ENCODE measurements around the gene ZNF608. TPM values are rescaled to one million over a fixed set of nuclear protein-coding genes. Genes with fewer than 3 reads are reported as not detected.

The ZNF608 gene
- total RNA-seq, 1 experiment from 2014 or later, result 5.6 TPM

- ATAC-seq (no peak), DNase-seq (ENCODE audit: low read depth, low spot score) (no peak)
- Histone ChIP-seq H3K79me2 (ENCODE audit: insufficient read depth, low read length) (no peaks in the 10 kb centered on the region), H3K9ac (ENCODE audit: low read length) (no peak overlapping the region), H3K9me3 (ENCODE audit: control insufficient read depth in 1 of 2, insufficient read depth in 1 of 2, low read depth in 1 of 2, low read length in 2 of 2) (no peaks in the 10 kb centered on the region), H3K27me3 (ENCODE audit: insufficient read depth, low read length) (no peaks in the 10 kb centered on the region), H2AFZ (ENCODE audit: low read depth, low read length, poor library complexity, severe bottlenecking) (no peak overlapping the region), H4K20me1 (ENCODE audit: insufficient read depth) (no peaks in the 10 kb centered on the region), H3K27ac (ENCODE audit: low read depth, low read length) (no peak overlapping the region), H3K36me3 (ENCODE audit: control insufficient read depth in 1 of 2, insufficient read depth in 2 of 2, low read length in 2 of 2) (no peaks in the 10 kb centered on the region), H3K4me3 (replicated peaks in 1 of 2; ENCODE audit: low read depth in 1 of 2, low read length in 2 of 2) (no peak overlapping the region), H3K4me2 (ENCODE audit: low read length) (no peak overlapping the region), H3K9me2 (ENCODE audit: insufficient read depth) (no peaks in the 10 kb centered on the region), H3K4me1 (ENCODE audit: control insufficient read depth in 1 of 2, insufficient read depth in 2 of 2, low read length in 2 of 2) (peaks cover 6 to 7% of the 10 kb centered on the region in 2 experiments)
- ChIA-PET POLR2A (no interaction called here), CTCF (no interaction called here), RAD21 (ENCODE audit: low non-redundant PET in 1 of 2, low total read pairs in 2 of 2, uncharacterized antibody in 2 of 2, unreplicated experiment in 2 of 2) (no interaction called here)
- no TSS peak for BruUV-seq (replicated peaks)
- intact Hi-C loops (cut with micrococcal nuclease), result no loop called here
- no peak for TF ChIP-seq ZFX (IDR thresholded peaks at IDR 0.05)
- TF ChIP-seq SP1 (IDR thresholded peaks at IDR 0.05; ENCODE audit: low read depth), result no peak
- no peak for TF ChIP-seq ZNF274 (IDR thresholded peaks at IDR 0.05; ENCODE audit: low read depth, low read length)
- no peak for TF ChIP-seq ZBTB33 (IDR thresholded peaks at IDR 0.05; ENCODE audit: extremely low read depth, insufficient replicate concordance, low read length)
- no peak for TF ChIP-seq JUND (IDR thresholded peaks at IDR 0.05)
- no peak for TF ChIP-seq TCF7L2 (IDR thresholded peaks at IDR 0.05; ENCODE audit: borderline replicate concordance, extremely low read depth, insufficient read depth, insufficient read length)
- no peak for TF ChIP-seq POLR2AphosphoS5 (IDR thresholded peaks at IDR 0.05; ENCODE audit: low read depth, low read length)
- no peak for TF ChIP-seq CTCF (IDR thresholded peaks at IDR 0.05 in 2 of 3, conservative IDR thresholded peaks at IDR 0.05 in 1 of 3; ENCODE audit: borderline replicate concordance in 1 of 3, insufficient read depth in 1 of 3, low read depth in 2 of 3, low read length in 2 of 3)
- TF ChIP-seq RAD21 (IDR thresholded peaks at IDR 0.05; ENCODE audit: low read depth), result no peak
- TF ChIP-seq POLR2A (IDR thresholded peaks at IDR 0.05; ENCODE audit: borderline replicate concordance, extremely low read depth, insufficient read depth, insufficient read length), result no peak
- TF ChIP-seq EZH2phosphoT487 (IDR thresholded peaks at IDR 0.05; ENCODE audit: borderline replicate concordance), result no peak
- no peak for TF ChIP-seq FOSL1 (IDR thresholded peaks at IDR 0.05; ENCODE audit: low read depth)
- no peak for TF ChIP-seq CBX3 (IDR thresholded peaks at IDR 0.05; ENCODE audit: low read depth)
- no peak for TF ChIP-seq SRF (IDR thresholded peaks at IDR 0.05; ENCODE audit: low read depth)
- TF ChIP-seq SIN3A (IDR thresholded peaks at IDR 0.05; ENCODE audit: low read depth), result no peak
- no peak for TF ChIP-seq CEBPB (IDR thresholded peaks at IDR 0.05; ENCODE audit: low read depth)
- TF ChIP-seq ATF3 (IDR thresholded peaks at IDR 0.05), result no peak
- no peak for TF ChIP-seq EGR1 (IDR thresholded peaks at IDR 0.05; ENCODE audit: low read depth)
- TF ChIP-seq EZH2 (IDR thresholded peaks at IDR 0.05), result no peak
Measured at GRCh38 chr5:124713595-124713994, 32.8 kb downstream of the ZNF608 start.

Data from HCT116 (cell line).